Activated CD4-positive, CD25-positive, alpha-beta regulatory T cell treated with anti-CD3 and anti-CD28 coated beads, Interleukin-2, amount 50 U/mL, for 24 hours (primary cell): Measurements from ENCODE around the gene HLA-DQB1.
"Not testable (repeated sequence)": the region's sequence is repeated elsewhere in the genome, so short reads cannot be mapped to it uniquely, and the experiment has no call there.

Source experiments
- ATAC-seq, 2 donors: fragments of 150-1000 bp; cut with Tn5 transposase; one replicate each; pipeline ENCODE4 v1.10.0; 2021; ENCODE audit warnings: mild to moderate bottlenecking in 1 of 2, moderate library complexity in 1 of 2

HLA-DQB1 gene

GRCh38 chr6:32666420-32667300, at the start of gene HLA-DQB1:
TSS of gene HLA-DQB1 (minus strand) at chr6:32666657. CDS start at chr6:32666607, 50 bp downstream.
- ATAC-seq = peak; percentile 80 to 85

- ATAC-seq = no peak
Measured at GRCh38 chr6:32713241-32713640, 46.8 kb upstream of the HLA-DQB1 start.

- no peak for ATAC-seq
Measured at GRCh38 chr6:32709625-32710024, 43.2 kb upstream of the HLA-DQB1 start.

GRCh38 chr6:32705164-32705563, 38.7 kb upstream of the HLA-DQB1 start:
- ATAC-seq = not testable (repeated sequence)

GRCh38 chr6:32703347-32703746, 36.9 kb upstream of the HLA-DQB1 start:
- ATAC-seq = no peak

GRCh38 chr6:32700391-32701040, 34.1 kb upstream of the HLA-DQB1 start:
- peak in 1 of 2 donors; percentile 58 for ATAC-seq

- no peak for ATAC-seq
Measured at GRCh38 chr6:32697031-32697430, 30.6 kb upstream of the HLA-DQB1 start.

GRCh38 chr6:32692019-32692418, 25.6 kb upstream of the HLA-DQB1 start:
- peak in 1 of 2 donors; percentile 79 for ATAC-seq

- no peak for ATAC-seq
Measured at GRCh38 chr6:32689531-32690501, 23.4 kb upstream of the HLA-DQB1 start.

- peak; percentile 87 to 89 for ATAC-seq
Measured at GRCh38 chr6:32685603-32686002, 19.1 kb upstream of the HLA-DQB1 start.

GRCh38 chr6:32684246-32684645, 17.8 kb upstream of the HLA-DQB1 start:
- ATAC-seq = no peak

GRCh38 chr6:32680055-32680454, 13.6 kb upstream of the HLA-DQB1 start:
- no peak for ATAC-seq

- no peak for ATAC-seq
Measured at GRCh38 chr6:32679492-32679891, 13.0 kb upstream of the HLA-DQB1 start.

- not testable (repeated sequence) for ATAC-seq
Measured at GRCh38 chr6:32674123-32674522, 7.7 kb upstream of the HLA-DQB1 start.

- ATAC-seq = not testable (repeated sequence)
Measured at GRCh38 chr6:32671908-32672307, 5.5 kb upstream of the HLA-DQB1 start.

- no peak for ATAC-seq
Measured at GRCh38 chr6:32669893-32670292, 3.4 kb upstream of the HLA-DQB1 start.

GRCh38 chr6:32669240-32669639, 2.8 kb upstream of the HLA-DQB1 start:
- no peak for ATAC-seq

- peak; percentile 69 to 77 for ATAC-seq
Measured at GRCh38 chr6:32668226-32668747, 1.8 kb upstream of the HLA-DQB1 start.

- no peak for ATAC-seq
Measured at GRCh38 chr6:32665661-32666060, 796 bp downstream of the HLA-DQB1 start.

GRCh38 chr6:32664827-32665362, 1.6 kb downstream of the HLA-DQB1 start:
- ATAC-seq = peak; percentile 41 to 47

- no peak for ATAC-seq
Measured at GRCh38 chr6:32664354-32664753, 2.1 kb downstream of the HLA-DQB1 start.

- no peak for ATAC-seq
Measured at GRCh38 chr6:32662836-32663235, 3.6 kb downstream of the HLA-DQB1 start.
